ENCODE measurements around the gene GPX5.

DNA sequence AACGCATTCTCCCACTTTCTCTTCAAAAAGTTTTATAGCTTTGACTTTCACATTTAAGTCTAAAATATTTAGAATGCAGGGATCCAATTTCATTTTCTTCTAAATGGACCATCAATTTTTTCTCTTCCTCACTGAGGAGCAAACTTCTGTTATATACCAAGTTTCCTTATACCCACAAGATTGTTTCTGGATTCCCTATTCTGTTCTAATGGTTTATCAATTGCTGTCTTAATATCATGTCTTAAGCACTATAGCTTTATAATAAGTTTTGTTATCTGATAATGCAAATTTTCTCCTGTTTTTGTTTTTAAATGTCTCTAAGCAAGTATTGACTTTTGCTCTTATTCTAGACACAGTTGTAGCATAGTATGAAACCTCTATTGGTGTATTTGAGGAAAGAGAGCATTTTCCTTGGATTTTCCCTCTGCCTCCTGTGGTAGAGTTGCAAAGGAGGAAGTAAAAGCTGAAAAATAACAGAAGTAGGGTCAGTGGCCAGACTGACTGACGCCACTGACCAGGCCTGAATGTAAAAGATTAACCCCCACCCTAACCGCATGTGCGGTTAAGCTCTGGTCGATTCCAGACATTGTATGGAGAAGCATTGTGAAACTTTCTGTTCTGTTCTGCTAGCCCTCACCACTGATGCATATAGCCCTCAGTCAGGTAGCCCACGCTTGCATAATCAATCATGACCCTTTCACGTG, 40.3 kb downstream of the GPX5 start:
- TF ChIP-seq CTCF (IDR thresholded peaks at IDR 0.05): no peak
- TF ChIP-seq POLR2A (IDR thresholded peaks at IDR 0.05): no peak

Data from body of pancreas (tissue), 4 donors.